ENCODE data around the gene OR2A42.
"Not testable (repeated sequence)": the region's sequence is repeated elsewhere in the genome, so short reads cannot be mapped to it uniquely, and the experiment has no call there.

OR2A42 gene

GRCh38 chr7:144245372-144245771 lies 6.0 kb upstream of the OR2A42 start:
- not testable (repeated sequence) for H3K27me3 ChIP-seq (ENCODE audit: insufficient read depth, low read length); H3K36me3 ChIP-seq (ENCODE audit: control insufficient read depth in 1 of 2, insufficient read depth in 2 of 2, low read length in 2 of 2); H2BK5ac ChIP-seq (ENCODE audit: low read depth, low read length, poor library complexity); H3K27ac ChIP-seq (ENCODE audit: low read depth, low read length); H3K23ac ChIP-seq (ENCODE audit: low read length); H3K4ac ChIP-seq (ENCODE audit: low read depth, low read length); H4K12ac ChIP-seq (ENCODE audit: low read depth, low read length); H3K9ac ChIP-seq (ENCODE audit: low read length); H3K79me2 ChIP-seq (ENCODE audit: control insufficient read depth, insufficient read depth, low read length, poor library complexity); DNase-seq; H4K91ac ChIP-seq (ENCODE audit: low read depth, low read length); H4K8ac ChIP-seq (ENCODE audit: low read depth, low read length); H3K4me3 ChIP-seq (ENCODE audit: low read depth, low read length); H2AK5ac ChIP-seq (ENCODE audit: low read length); H2BK120ac ChIP-seq (ENCODE audit: insufficient read depth, low read length, poor library complexity); H3K4me2 ChIP-seq (ENCODE audit: low read length); H3K79me1 ChIP-seq (ENCODE audit: low read length); H3K18ac ChIP-seq (ENCODE audit: low read length); H2AFZ ChIP-seq (ENCODE audit: insufficient read depth, low read length, poor library complexity); H3K9me3 ChIP-seq (ENCODE audit: insufficient read depth, low read depth, low read length); H2BK12ac ChIP-seq (ENCODE audit: low read length); H3K14ac ChIP-seq (ENCODE audit: low read length); H3K4me1 ChIP-seq (ENCODE audit: control insufficient read depth in 1 of 2, insufficient read depth in 2 of 2, low read length in 2 of 2)
- no CpG with 5 or more reads among the region's 2 CpGs for whole genome bisulfite sequencing (ENCODE audit: extremely low coverage, insufficient coverage, insufficient read length)

GRCh38 chr7:144238530-144239082 lies 799 bp downstream of the OR2A42 start:
- H3K4me3 ChIP-seq (ENCODE audit: low read depth, low read length); H3K14ac ChIP-seq (ENCODE audit: low read length); H3K79me2 ChIP-seq (ENCODE audit: control insufficient read depth, insufficient read depth, low read length, poor library complexity); H2AFZ ChIP-seq (ENCODE audit: insufficient read depth, low read length, poor library complexity); H3K9me3 ChIP-seq (ENCODE audit: insufficient read depth, low read depth, low read length); H2AK5ac ChIP-seq (ENCODE audit: low read length); H3K36me3 ChIP-seq (ENCODE audit: control insufficient read depth in 1 of 2, insufficient read depth in 2 of 2, low read length in 2 of 2); H3K27ac ChIP-seq (ENCODE audit: low read depth, low read length); H3K4ac ChIP-seq (ENCODE audit: low read depth, low read length); H3K4me2 ChIP-seq (ENCODE audit: low read length); H2BK12ac ChIP-seq (ENCODE audit: low read length); H3K27me3 ChIP-seq (ENCODE audit: insufficient read depth, low read length); H3K18ac ChIP-seq (ENCODE audit: low read length); H3K4me1 ChIP-seq (ENCODE audit: control insufficient read depth in 1 of 2, insufficient read depth in 2 of 2, low read length in 2 of 2); H2BK120ac ChIP-seq (ENCODE audit: insufficient read depth, low read length, poor library complexity); DNase-seq; H4K8ac ChIP-seq (ENCODE audit: low read depth, low read length); H2BK5ac ChIP-seq (ENCODE audit: low read depth, low read length, poor library complexity); H3K9ac ChIP-seq (ENCODE audit: low read length); H4K91ac ChIP-seq (ENCODE audit: low read depth, low read length); H3K79me1 ChIP-seq (ENCODE audit: low read length); H3K23ac ChIP-seq (ENCODE audit: low read length); H4K12ac ChIP-seq (ENCODE audit: low read depth, low read length): not testable (repeated sequence)
- WGBS (ENCODE audit: extremely low coverage, insufficient coverage, insufficient read length) = no CpG with 5 or more reads among the region's 2 CpGs

- H3K4me3 ChIP-seq (ENCODE audit: low read depth, low read length); H4K8ac ChIP-seq (ENCODE audit: low read depth, low read length); H3K4ac ChIP-seq (ENCODE audit: low read depth, low read length); H2BK12ac ChIP-seq (ENCODE audit: low read length); H3K27me3 ChIP-seq (ENCODE audit: insufficient read depth, low read length); H3K79me2 ChIP-seq (ENCODE audit: control insufficient read depth, insufficient read depth, low read length, poor library complexity); H4K91ac ChIP-seq (ENCODE audit: low read depth, low read length); H4K12ac ChIP-seq (ENCODE audit: low read depth, low read length); H2AFZ ChIP-seq (ENCODE audit: insufficient read depth, low read length, poor library complexity); H3K23ac ChIP-seq (ENCODE audit: low read length); H3K27ac ChIP-seq (ENCODE audit: low read depth, low read length); H3K4me1 ChIP-seq (ENCODE audit: control insufficient read depth in 1 of 2, insufficient read depth in 2 of 2, low read length in 2 of 2); H3K4me2 ChIP-seq (ENCODE audit: low read length); H3K79me1 ChIP-seq (ENCODE audit: low read length); H2AK5ac ChIP-seq (ENCODE audit: low read length); H2BK120ac ChIP-seq (ENCODE audit: insufficient read depth, low read length, poor library complexity); H2BK5ac ChIP-seq (ENCODE audit: low read depth, low read length, poor library complexity); H3K18ac ChIP-seq (ENCODE audit: low read length); H3K9ac ChIP-seq (ENCODE audit: low read length); H3K36me3 ChIP-seq (ENCODE audit: control insufficient read depth in 1 of 2, insufficient read depth in 2 of 2, low read length in 2 of 2); H3K14ac ChIP-seq (ENCODE audit: low read length); DNase-seq; H3K9me3 ChIP-seq (ENCODE audit: insufficient read depth, low read depth, low read length): not testable (repeated sequence)
- WGBS (ENCODE audit: extremely low coverage, insufficient coverage, insufficient read length) = no CpG with 5 or more reads among the region's 1 CpG
These were observed 6.4 kb downstream of the OR2A42 start for GRCh38 chr7:144233039-144233438.

- H2AFZ ChIP-seq (ENCODE audit: insufficient read depth, low read length, poor library complexity); H3K9ac ChIP-seq (ENCODE audit: low read length); H3K27ac ChIP-seq (ENCODE audit: low read depth, low read length); H2BK120ac ChIP-seq (ENCODE audit: insufficient read depth, low read length, poor library complexity); H3K4me3 ChIP-seq (ENCODE audit: low read depth, low read length); H3K4me2 ChIP-seq (ENCODE audit: low read length); H2BK12ac ChIP-seq (ENCODE audit: low read length); H3K18ac ChIP-seq (ENCODE audit: low read length); H3K9me3 ChIP-seq (ENCODE audit: insufficient read depth, low read depth, low read length); H4K91ac ChIP-seq (ENCODE audit: low read depth, low read length); H2AK5ac ChIP-seq (ENCODE audit: low read length); H3K14ac ChIP-seq (ENCODE audit: low read length); DNase-seq; H3K23ac ChIP-seq (ENCODE audit: low read length); H3K27me3 ChIP-seq (ENCODE audit: insufficient read depth, low read length); H3K79me1 ChIP-seq (ENCODE audit: low read length); H3K36me3 ChIP-seq (ENCODE audit: control insufficient read depth in 1 of 2, insufficient read depth in 2 of 2, low read length in 2 of 2); H3K79me2 ChIP-seq (ENCODE audit: control insufficient read depth, insufficient read depth, low read length, poor library complexity); H4K12ac ChIP-seq (ENCODE audit: low read depth, low read length); H2BK5ac ChIP-seq (ENCODE audit: low read depth, low read length, poor library complexity); H3K4me1 ChIP-seq (ENCODE audit: control insufficient read depth in 1 of 2, insufficient read depth in 2 of 2, low read length in 2 of 2); H3K4ac ChIP-seq (ENCODE audit: low read depth, low read length); H4K8ac ChIP-seq (ENCODE audit: low read depth, low read length): not testable (repeated sequence)
- WGBS (ENCODE audit: extremely low coverage, insufficient coverage, insufficient read length) = no CpG with 5 or more reads among the region's 2 CpGs
These were observed 8.4 kb downstream of the OR2A42 start for GRCh38 chr7:144231027-144231426.
